Mesenchymal stem cell (in vitro differentiated cells and primary cell): Measurements from ENCODE around the gene SLC24A4.

Source experiments
- DNase-seq: peaks from one replicate; pipeline ENCODE4 v3.0.0-alpha.2; 2013
- H2AFZ ChIP-seq: one replicate; pipeline ENCODE4 v1.6.1; 2013; ENCODE audit warnings: low read depth, mild to moderate bottlenecking, control low read depth, inconsistent platforms, low read length, moderate library complexity
- H2AK5ac ChIP-seq: 2 replicates; pipeline ENCODE4 v1.6.1; 2013; ENCODE audit warnings: low read length, moderate library complexity, mild to moderate bottlenecking, inconsistent platforms; ENCODE audit not compliant: severe bottlenecking
- H2BK120ac ChIP-seq: one replicate; pipeline ENCODE4 v1.6.1; 2013; ENCODE audit warnings: low read depth, mild to moderate bottlenecking, inconsistent platforms, low read length, moderate library complexity
- H2BK12ac ChIP-seq, 2 experiments: one replicate each; pipeline ENCODE4 v1.6.1; 2013; ENCODE audit warnings: inconsistent platforms in 2 of 2, low read length in 2 of 2, mild to moderate bottlenecking in 2 of 2, moderate library complexity in 2 of 2, control low read depth in 1 of 2
- H2BK15ac ChIP-seq: one replicate; pipeline ENCODE4 v1.6.1; 2013; ENCODE audit warnings: mild to moderate bottlenecking, low read depth, inconsistent platforms; ENCODE audit not compliant: poor library complexity, severe bottlenecking
- H2BK5ac ChIP-seq: 2 replicates; pipeline ENCODE4 v1.6.1; 2013; ENCODE audit warnings: low read depth, mild to moderate bottlenecking, low read length, control low read depth, inconsistent platforms; ENCODE audit not compliant: poor library complexity, severe bottlenecking
- H3K14ac ChIP-seq, 2 experiments: one replicate each; pipeline ENCODE4 v1.6.1; 2013; ENCODE audit warnings: inconsistent platforms in 2 of 2, low read length in 2 of 2, control low read depth in 1 of 2, mild to moderate bottlenecking in 1 of 2, moderate library complexity in 1 of 2
- H3K18ac ChIP-seq, 2 experiments: one replicate each; pipeline ENCODE4 v1.6.1; 2013; ENCODE audit warnings: inconsistent platforms in 2 of 2, low read length in 2 of 2, control low read depth in 1 of 2, low read depth in 1 of 2, mild to moderate bottlenecking in 1 of 2
- H3K23ac ChIP-seq, 2 experiments: one replicate each; pipeline ENCODE4 v1.6.1; 2013; ENCODE audit warnings: inconsistent platforms in 2 of 2, low read length in 2 of 2, mild to moderate bottlenecking in 2 of 2, moderate library complexity in 2 of 2, control low read depth in 1 of 2
- H3K27ac ChIP-seq: 2 replicates; pipeline ENCODE4 v1.5.1; 2013; ENCODE audit warnings: mild to moderate bottlenecking, moderate library complexity, low read length, control low read depth, inconsistent platforms; ENCODE audit not compliant: poor library complexity, severe bottlenecking
- H3K27me3 ChIP-seq, 2 experiments: 2 replicates each; pipeline versions ENCODE4 v1.6.1 to v1.7.0; 2013; ENCODE audit warnings: low read length in 2 of 2, mild to moderate bottlenecking in 2 of 2, moderate library complexity in 2 of 2, control low read depth in 1 of 2, inconsistent platforms in 1 of 2; ENCODE audit not compliant: control insufficient read depth in 1 of 2, insufficient read depth in 1 of 2
- H3K36me3 ChIP-seq, 2 experiments: 2 replicates each; pipeline versions ENCODE4 v1.6.1 to v1.7.0; 2013; ENCODE audit warnings: low read length in 2 of 2, control low read depth in 1 of 2, inconsistent platforms in 1 of 2, low read depth in 1 of 2, mild to moderate bottlenecking in 1 of 2; ENCODE audit not compliant: insufficient read depth in 2 of 2, control insufficient read depth in 1 of 2
- H3K4ac ChIP-seq, 2 experiments: one replicate each; pipeline ENCODE4 v1.6.1; 2013; ENCODE audit warnings: inconsistent platforms in 2 of 2, low read length in 2 of 2, mild to moderate bottlenecking in 2 of 2, moderate library complexity in 2 of 2, control low read depth in 1 of 2, low read depth in 1 of 2
- H3K4me1 ChIP-seq: 2 replicates; pipeline ENCODE4 v1.6.1; 2013; ENCODE audit warnings: low read depth, low read length, control low read depth; ENCODE audit not compliant: control insufficient read depth, insufficient read depth
- H3K4me2 ChIP-seq: 2 replicates; pipeline ENCODE4 v1.6.1; 2013; ENCODE audit warnings: low read length, mild to moderate bottlenecking, inconsistent platforms; ENCODE audit not compliant: poor library complexity, severe bottlenecking
- H3K4me3 ChIP-seq, 2 experiments: 2 replicates each; pipeline versions ENCODE4 v1.5.1 to v1.7.0; 2013; ENCODE audit warnings: low read length in 2 of 2, mild to moderate bottlenecking in 2 of 2, control low read depth in 1 of 2, low read depth in 1 of 2; ENCODE audit not compliant: insufficient read depth in 1 of 2
- H3K79me1 ChIP-seq: replicated peaks from 2 replicates; pipeline ENCODE4 v1.6.1; 2013; ENCODE audit warnings: mild to moderate bottlenecking, control low read depth, low read length, inconsistent platforms; ENCODE audit not compliant: poor library complexity, severe bottlenecking
- H3K9ac ChIP-seq: 2 replicates; pipeline ENCODE4 v1.7.0; 2013; ENCODE audit warnings: mild to moderate bottlenecking, low read length, moderate library complexity
- H3K9me3 ChIP-seq: 2 replicates; pipeline ENCODE4 v1.7.0; 2013; ENCODE audit warnings: mild to moderate bottlenecking, low read length; ENCODE audit not compliant: control insufficient read depth
- H4K8ac ChIP-seq: one replicate; pipeline ENCODE4 v1.6.1; 2013; ENCODE audit warnings: inconsistent platforms, mild to moderate bottlenecking, low read length, moderate library complexity
- H4K91ac ChIP-seq: one replicate; pipeline ENCODE4 v1.6.1; 2013; ENCODE audit warnings: mild to moderate bottlenecking, low read length, inconsistent platforms
- WGBS: methylation state at CpG from one replicate; pipeline ENCODE4 v1.1.7; 2013; ENCODE audit warnings: mixed read lengths; 5-methylcytosine and 5-hydroxymethylcytosine counted together

SLC24A4 gene

GRCh38 chr14:92316176-92316575 lies 6.8 kb upstream of the SLC24A4 start:
- no peak overlapping the region for H4K91ac ChIP-seq
- H2BK120ac ChIP-seq: no peak overlapping the region
- H4K8ac ChIP-seq: no peak overlapping the region
- DNase-seq: no peak
- H3K27me3 ChIP-seq: peaks cover 15 to 26% of the 10 kb centered on the region in 2 experiments
- no peak overlapping the region for H3K4ac ChIP-seq
- no peak overlapping the region for H3K27ac ChIP-seq
- no peak overlapping the region for H2BK12ac ChIP-seq
- no peak overlapping the region for H3K4me2 ChIP-seq
- H2BK15ac ChIP-seq: no peak overlapping the region
- no peaks in the 10 kb centered on the region for H3K9me3 ChIP-seq
- no peak overlapping the region for H3K18ac ChIP-seq
- H2AK5ac ChIP-seq: no peak overlapping the region
- no peak overlapping the region for H3K23ac ChIP-seq
- no peaks in the 10 kb centered on the region for H3K36me3 ChIP-seq
- no peaks in the 10 kb centered on the region for H3K79me1 ChIP-seq
- no peak overlapping the region for H2AFZ ChIP-seq
- H3K4me3 ChIP-seq: no peak overlapping the region
- no peak overlapping the region for H3K14ac ChIP-seq
- no peak overlapping the region for H2BK5ac ChIP-seq
- no peak overlapping the region for H3K9ac ChIP-seq
- H3K4me1 ChIP-seq: no peaks in the 10 kb centered on the region
- WGBS: 66% methylated on average over 4 of the region's 4 CpGs

- H3K14ac ChIP-seq: no peak overlapping the region
- no peak overlapping the region for H2BK5ac ChIP-seq
- no peak overlapping the region for H4K91ac ChIP-seq
- H3K4me2 ChIP-seq: no peak overlapping the region
- no peak overlapping the region for H3K27ac ChIP-seq
- no peak overlapping the region for H2AFZ ChIP-seq
- no peak overlapping the region for H3K9ac ChIP-seq
- H2BK12ac ChIP-seq: no peak overlapping the region
- H3K4ac ChIP-seq: no peak overlapping the region
- no peaks in the 10 kb centered on the region for H3K4me1 ChIP-seq
- H3K23ac ChIP-seq: no peak overlapping the region
- no peak overlapping the region for H3K4me3 ChIP-seq
- no peaks in the 10 kb centered on the region for H3K79me1 ChIP-seq
- H2AK5ac ChIP-seq: no peak overlapping the region
- H3K36me3 ChIP-seq: no peaks in the 10 kb centered on the region
- no peak overlapping the region for H4K8ac ChIP-seq
- no peak for DNase-seq
- H3K18ac ChIP-seq: no peak overlapping the region
- H3K9me3 ChIP-seq: no peaks in the 10 kb centered on the region
- H2BK15ac ChIP-seq: no peak overlapping the region
- no peak overlapping the region for H2BK120ac ChIP-seq
- WGBS: 85% methylated on average over 5 of the region's 6 CpGs
- H3K27me3 ChIP-seq: peaks cover 21 to 34% of the 10 kb centered on the region in 2 experiments
Measured at GRCh38 chr14:92316937-92317336, 6.0 kb upstream of the SLC24A4 start.

- no peak overlapping the region for H3K27ac ChIP-seq
- H2BK5ac ChIP-seq: no peak overlapping the region
- H3K4me3 ChIP-seq: peak overlapping the region in 1 of 2 experiments; percentile 1
- H2AFZ ChIP-seq: no peak overlapping the region
- H2BK12ac ChIP-seq: no peak overlapping the region
- no peak overlapping the region for H3K18ac ChIP-seq
- no peak overlapping the region for H2BK15ac ChIP-seq
- no peak overlapping the region for H3K23ac ChIP-seq
- peaks cover 25 to 39% of the 10 kb centered on the region in 2 experiments for H3K27me3 ChIP-seq
- peak; percentile 36 for DNase-seq
- no peak overlapping the region for H3K14ac ChIP-seq
- H2BK120ac ChIP-seq: no peak overlapping the region
- H4K91ac ChIP-seq: no peak overlapping the region
- H3K9ac ChIP-seq: no peak overlapping the region
- no peak overlapping the region for H3K4ac ChIP-seq
- H2AK5ac ChIP-seq: no peak overlapping the region
- 37% methylated on average over 4 of the region's 5 CpGs for WGBS
- H4K8ac ChIP-seq: no peak overlapping the region
- no peaks in the 10 kb centered on the region for H3K4me1 ChIP-seq
- no peaks in the 10 kb centered on the region for H3K9me3 ChIP-seq
- no peak overlapping the region for H3K4me2 ChIP-seq
- no peaks in the 10 kb centered on the region for H3K79me1 ChIP-seq
- H3K36me3 ChIP-seq: no peaks in the 10 kb centered on the region
Measured at GRCh38 chr14:92317511-92317910, 5.5 kb upstream of the SLC24A4 start.

- peaks cover 10% of the 10 kb centered on the region for H3K4me1 ChIP-seq
- H2AK5ac ChIP-seq: no peak overlapping the region
- H3K14ac ChIP-seq: no peak overlapping the region
- DNase-seq: no peak
- H2BK15ac ChIP-seq: no peak overlapping the region
- H3K4ac ChIP-seq: no peak overlapping the region
- H3K4me2 ChIP-seq: no peak overlapping the region
- no peak overlapping the region for H2AFZ ChIP-seq
- H3K27me3 ChIP-seq: peaks cover 64 to 73% of the 10 kb centered on the region in 2 experiments
- H3K79me1 ChIP-seq: no peaks in the 10 kb centered on the region
- H3K4me3 ChIP-seq: no peak overlapping the region
- no peak overlapping the region for H3K18ac ChIP-seq
- H3K9me3 ChIP-seq: no peaks in the 10 kb centered on the region
- no peak overlapping the region for H3K9ac ChIP-seq
- no peak overlapping the region for H3K27ac ChIP-seq
- WGBS: 57% methylated on average over 6 of the region's 6 CpGs
- H2BK120ac ChIP-seq: no peak overlapping the region
- H2BK5ac ChIP-seq: no peak overlapping the region
- H2BK12ac ChIP-seq: no peak overlapping the region
- H4K91ac ChIP-seq: peak overlapping the region; percentile 20
- H3K36me3 ChIP-seq: no peaks in the 10 kb centered on the region
- H3K23ac ChIP-seq: no peak overlapping the region
- no peak overlapping the region for H4K8ac ChIP-seq
Measured at GRCh38 chr14:92321701-92322100, 1.3 kb upstream of the SLC24A4 start.
